A549 (cell line): ENCODE measurements around the gene GPRIN1. TPM values are rescaled to one million over a fixed set of nuclear protein-coding genes. Genes with fewer than 3 reads are reported as not detected.

Source experiments
- ATAC-seq, 2 experiments: fragments of 200-7000 bp in 1 of 2; fragments of >200 bp in 1 of 2; cut with Nextera tagmentation in 1 of 2; cut with Tn5 transposase in 1 of 2; 3 replicates each; pipeline versions ENCODE4 v1.8.0 to v1.9.1; 2018 to 2020; ENCODE audit warnings: mild to moderate bottlenecking in 1 of 2, moderate library complexity in 1 of 2
- CTCF ChIA-PET: fragments of 300-600 bp; sonication (Branson Sonifier 250); formaldehyde crosslinking; extraction: SDS; loops from one replicate; lab custom pipeline; 2021; ENCODE audit warnings: antibody characterized with exemption, inconsistent platforms; lab: Yijun Ruan, JAX
- POLR2A ChIA-PET: fragments of 350-600 bp; formaldehyde crosslinking; extraction: SDS; loops from one replicate; lab custom pipeline; 2021; ENCODE audit warnings: antibody characterized with exemption, inconsistent platforms; lab: Yijun Ruan, JAX
- DNase-seq, 2 experiments: peaks; one replicate each; pipeline versions ENCODE4 v3.0.0 to v3.0.0-alpha.2; 2011 to 2016; ENCODE audit warnings: low read depth in 1 of 2, low spot score in 1 of 2
- FAIRE-seq: peaks from 2 replicates; lab custom pipeline; 2011; peaks lifted over from hg19 to GRCh38; lab: Jason Lieb, UNC
- H3K27ac ChIP-seq, 2 experiments: fragments of >200 bp; sonication (Bioruptor Twin); formaldehyde crosslinking; 3 replicates each; pipeline ENCODE4 v1.5.1; 2016 to 2017
- H3K4me1 ChIP-seq: fragments of >200 bp; sonication (Bioruptor Twin); formaldehyde crosslinking; 3 replicates; pipeline ENCODE4 v1.6.1; 2016
- H3K4me2 ChIP-seq: fragments of >200 bp; sonication (Bioruptor Twin); formaldehyde crosslinking; 3 replicates; pipeline ENCODE4 v1.6.1; 2016
- H3K4me3 ChIP-seq: fragments of >200 bp; sonication (Bioruptor Twin); formaldehyde crosslinking; 3 replicates; pipeline ENCODE4 v1.5.1; 2016
- H3K9me3 ChIP-seq: fragments of >200 bp; sonication (Bioruptor Twin); formaldehyde crosslinking; 3 replicates; pipeline ENCODE4 v1.6.1; 2016
- CEBPB ChIP-seq, 2 experiments: fragments of >200 bp in 1 of 2; sonication (Bioruptor Twin) in 1 of 2; formaldehyde crosslinking in 1 of 2; IDR thresholded peaks; 2 replicates each; pipeline ENCODE4 v1.6.1; 2012 to 2016
- CHD2 ChIP-seq: fragments of 150-350 bp; IDR thresholded peaks from 2 replicates; pipeline ENCODE4 v1.6.1; 2014; ENCODE audit warnings: low read length; ENCODE audit not compliant: partially characterized antibody
- CHD4 ChIP-seq: fragments of 200-600 bp; sonication (generic); IDR thresholded peaks from 2 replicates; pipeline ENCODE4 v1.6.1; 2016; ENCODE audit warnings: antibody characterized with exemption, mild to moderate bottlenecking, borderline replicate concordance
- E2F6 ChIP-seq: IDR thresholded peaks from 2 replicates; pipeline ENCODE4 v1.6.1; 2012; ENCODE audit warnings: low read depth, borderline replicate concordance
- EHMT2 ChIP-seq: fragments of 200-600 bp; sonication (generic); IDR thresholded peaks from 2 replicates; pipeline ENCODE4 v1.6.1; 2016; ENCODE audit warnings: antibody characterized with exemption, low read depth, mild to moderate bottlenecking, moderate library complexity
- FOSL2 ChIP-seq, 2 experiments: fragments of 450-650 bp in 1 of 2; fragments of >200 bp in 1 of 2; sonication (Bioruptor Twin) in 1 of 2; formaldehyde crosslinking; IDR thresholded peaks; 2 replicates each; pipeline versions ENCODE4 v1.5.0 to v1.6.1; 2016 to 2020; ENCODE audit warnings: mild to moderate bottlenecking in 1 of 2, moderate library complexity in 1 of 2
- FOXS1 ChIP-seq: fragments of 250-450 bp; sonication (Bioruptor Pico); IDR thresholded peaks from 2 replicates; pipeline ENCODE4 v1.5.0; 2020; ENCODE audit warnings: mild to moderate bottlenecking, moderate library complexity
- HDAC2 ChIP-seq: fragments of 200-600 bp; sonication (generic); IDR thresholded peaks from 2 replicates; pipeline ENCODE4 v1.6.1; 2016
- HMGXB4 ChIP-seq: fragments of 250-450 bp; sonication (Bioruptor Pico); IDR thresholded peaks from 2 replicates; pipeline ENCODE4 v1.5.0; 2021; ENCODE audit warnings: mild to moderate bottlenecking, moderate library complexity, borderline replicate concordance
- HOXA7 ChIP-seq: fragments of 250-450 bp; sonication (Bioruptor Pico); IDR thresholded peaks from 2 replicates; pipeline ENCODE4 v1.5.0; 2020; ENCODE audit warnings: mild to moderate bottlenecking, moderate library complexity
- HOXB13 ChIP-seq: fragments of 250-450 bp; sonication (Bioruptor Pico); IDR thresholded peaks from 2 replicates; pipeline ENCODE4 v1.5.0; 2020; ENCODE audit warnings: low read depth, mild to moderate bottlenecking, moderate library complexity
- HOXB5 ChIP-seq: fragments of 250-450 bp; sonication (Bioruptor Pico); IDR thresholded peaks from 2 replicates; pipeline ENCODE4 v1.5.0; 2020; ENCODE audit warnings: mild to moderate bottlenecking, moderate library complexity
- JUNB ChIP-seq: fragments of >200 bp; sonication (Bioruptor Twin); formaldehyde crosslinking; IDR thresholded peaks from 2 replicates; pipeline ENCODE4 v1.6.1; 2016
- KDM5A ChIP-seq: fragments of 200-600 bp; sonication (generic); IDR thresholded peaks from 2 replicates; pipeline ENCODE4 v1.6.1; 2016; ENCODE audit warnings: antibody characterized with exemption, mild to moderate bottlenecking
- MAX ChIP-seq: IDR thresholded peaks from 2 replicates; pipeline ENCODE4 v1.6.1; 2012
- MYC ChIP-seq: IDR thresholded peaks from 2 replicates; pipeline ENCODE4 v1.6.1; 2012; ENCODE audit warnings: mild to moderate bottlenecking, inconsistent platforms, low read length, improper control_type of control experiment, borderline replicate concordance
- NFE2L2 ChIP-seq: fragments of 150-350 bp; conservative IDR thresholded peaks from 2 replicates; pipeline ENCODE4 v1.6.1; 2014; ENCODE audit warnings: low read length
- NR3C1 ChIP-seq: fragments of >200 bp; sonication (Bioruptor Twin); formaldehyde crosslinking; IDR thresholded peaks from 3 replicates; pipeline ENCODE4 v1.6.1; 2017
- POLR2AphosphoS2 ChIP-seq: conservative IDR thresholded peaks from 2 replicates; pipeline ENCODE4 v1.6.1; 2012; ENCODE audit warnings: low read length, improper control_type of control experiment, inconsistent platforms
- RARB ChIP-seq: fragments of 250-450 bp; sonication (Bioruptor Pico); IDR thresholded peaks from 2 replicates; pipeline ENCODE4 v1.8.0; 2021; ENCODE audit warnings: mild to moderate bottlenecking, moderate library complexity
- RCOR1 ChIP-seq: fragments of 150-350 bp; IDR thresholded peaks from 2 replicates; pipeline ENCODE4 v1.6.1; 2014; ENCODE audit warnings: antibody characterized with exemption, low read length, low read depth
- RFX5 ChIP-seq: fragments of 450-650 bp; IDR thresholded peaks from 2 replicates; pipeline ENCODE4 v1.7.1; 2014; ENCODE audit warnings: antibody characterized with exemption, mild to moderate bottlenecking, moderate library complexity
- TFCP2L1 ChIP-seq: fragments of 250-450 bp; sonication (Bioruptor Pico); IDR thresholded peaks from 2 replicates; pipeline ENCODE4 v1.5.0; 2021; ENCODE audit warnings: mild to moderate bottlenecking
- TP53 ChIP-seq: fragments of 250-450 bp; sonication (Bioruptor Pico); IDR thresholded peaks from 2 replicates; pipeline ENCODE4 v1.5.0; 2021; ENCODE audit warnings: mild to moderate bottlenecking, moderate library complexity
- USF2 ChIP-seq: fragments of 450-650 bp; IDR thresholded peaks from 2 replicates; pipeline ENCODE4 v1.6.1; 2014; ENCODE audit warnings: antibody characterized with exemption
- ZFP36 ChIP-seq: fragments of 450-650 bp; IDR thresholded peaks from 2 replicates; pipeline ENCODE4 v1.6.1; 2014; ENCODE audit warnings: borderline replicate concordance; ENCODE audit not compliant: partially characterized antibody
- WGBS: methylation state at CpG from one replicate; pipeline ENCODE4 v1.1.6; 2017; ENCODE audit errors: missing lambda C conversion rate; 5-methylcytosine and 5-hydroxymethylcytosine counted together
- polyA plus RNA-seq, 4 experiments: library from polyadenylated mRNA; depleted of rRNA in 3 of 4; stranded (reverse); fragments of >200 nt; fragmentation: RNase III in 1 of 4; extraction: RNeasy Plus Mini Kit Qiagen cat#74134 plus additional on column Dnase treatment in 1 of 4; gene quantifications; 2 replicates in 3 of 4; 3 replicates in 1 of 4; pipeline ENCODE4 v1.2.3, GENCODE V29; 2011 to 2017
- TF ChIP-seq, protein P1 (sequence below): fragments of 250-450 bp; sonication (Bioruptor Pico); IDR thresholded peaks from 2 replicates; pipeline ENCODE4 v1.5.0; 2020; ENCODE audit warnings: low read depth, mild to moderate bottlenecking, moderate library complexity
- TF ChIP-seq, protein P2 (sequence below): fragments of >200 bp; sonication (Bioruptor Twin); formaldehyde crosslinking; IDR thresholded peaks from 2 replicates; pipeline ENCODE4 v1.6.1; 2016

GPRIN1 gene
- polyA plus RNA-seq, 2 of the 4 experiments (the other 2 are of a cell fraction): 3.1 to 6.7 TPM

DNA sequence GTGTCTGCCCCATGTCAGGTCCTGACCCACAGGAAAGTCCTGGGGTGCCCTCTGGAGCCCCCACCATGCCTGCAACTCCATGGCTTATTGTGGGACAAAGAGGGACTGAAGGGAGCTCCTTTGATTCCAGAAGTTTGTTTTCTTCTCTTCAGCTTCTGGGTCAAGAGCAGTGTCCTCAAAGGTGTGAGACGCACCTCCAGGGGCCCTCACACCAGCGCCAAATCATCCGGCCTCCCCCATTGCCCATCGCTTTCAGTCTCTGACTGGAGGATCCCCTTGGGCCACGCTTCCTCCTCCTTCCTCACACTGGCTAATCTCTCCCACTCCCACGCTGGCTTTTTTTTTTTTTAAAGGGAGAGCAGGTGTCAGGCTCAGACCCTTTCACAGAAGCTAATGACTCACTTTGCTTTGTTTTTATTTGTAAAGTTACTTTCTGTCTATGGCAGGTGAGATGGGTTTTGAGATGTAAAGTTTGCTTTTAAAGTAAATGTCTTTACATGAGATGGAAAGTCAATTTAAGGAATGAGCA, 44.1 kb downstream of the GPRIN1 start:
- H3K4me3 ChIP-seq: no peak overlapping the region
- POLR2A ChIA-PET: interaction anchor here (1.4 kb wide), 1 partner anchor 81 kb away, joined by 3 read pairs; the partner anchor contains the start of gene TSPAN17
- no peak for ATAC-seq
- no peak for DNase-seq
- FAIRE-seq: no peak
- CTCF ChIA-PET: interaction anchor here (0.7 to 1.4 kb wide), 6 partner anchors 8 to 149 kb away, joined by 3 to 5 read pairs (median 3); partner anchors contain the start of genes CLTB and FAF2
- H3K9me3 ChIP-seq: no peaks in the 10 kb centered on the region
- no peaks in the 10 kb centered on the region for H3K4me1 ChIP-seq
- no peak overlapping the region for H3K27ac ChIP-seq
- no peak for TF ChIP-seq TP53
- no peak for TF ChIP-seq NFE2L2
- 61% methylated on average over 6 of the region's 6 CpGs for WGBS
- no peak overlapping the region for H3K4me2 ChIP-seq

DNA sequence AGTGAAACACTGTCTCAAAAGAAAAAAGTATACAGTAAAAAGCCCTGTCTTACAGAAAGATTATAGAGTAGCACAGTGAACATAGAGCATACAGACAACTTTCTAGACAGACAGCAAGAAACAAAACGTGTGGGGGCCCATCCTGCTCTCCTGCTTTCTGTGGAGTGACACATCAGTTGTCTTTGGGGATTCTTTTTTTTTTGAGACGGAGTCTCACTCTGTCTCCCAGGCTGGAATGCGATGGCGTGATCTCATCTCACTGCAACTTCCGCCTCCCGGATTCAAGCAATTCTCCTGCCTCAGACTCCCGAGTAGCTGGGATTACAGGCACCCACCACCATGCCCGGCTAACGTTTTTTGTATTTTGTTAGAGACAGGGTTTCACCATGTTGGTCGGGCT, 46.0 kb downstream of the GPRIN1 start:
- no peaks in the 10 kb centered on the region for H3K4me1 ChIP-seq
- no peak overlapping the region for H3K4me3 ChIP-seq
- DNase-seq: no peak
- no peak for FAIRE-seq
- ChIA-PET POLR2A (no interaction called here), CTCF (interaction anchor here (0.8 to 1.9 kb wide), 3 partner anchors 9 to 56 kb away, joined by 3 to 19 read pairs (median 5); no protein-coding TSS in a partner anchor)
- peaks cover under 1% of the 10 kb centered on the region; the same call in 1 of the 3 replicates for H3K9me3 ChIP-seq
- no peak overlapping the region for H3K27ac ChIP-seq
- 78% methylated on average over 10 of the region's 10 CpGs for WGBS
- H3K4me2 ChIP-seq: no peak overlapping the region
- TF ChIP-seq ZFP36 (no peak), HOXB13 (CRISPR knock-in tag) (no peak), CEBPB (IDR thresholded peaks at IDR 0.05) (no peak), CHD2 (no peak), JUNB (no peak), E2F6 (no peak), MAX (no peak), MYC (no peak), HMGXB4 (CRISPR knock-in tag) (no peak)
- TF ChIP-seq, protein P1, sequence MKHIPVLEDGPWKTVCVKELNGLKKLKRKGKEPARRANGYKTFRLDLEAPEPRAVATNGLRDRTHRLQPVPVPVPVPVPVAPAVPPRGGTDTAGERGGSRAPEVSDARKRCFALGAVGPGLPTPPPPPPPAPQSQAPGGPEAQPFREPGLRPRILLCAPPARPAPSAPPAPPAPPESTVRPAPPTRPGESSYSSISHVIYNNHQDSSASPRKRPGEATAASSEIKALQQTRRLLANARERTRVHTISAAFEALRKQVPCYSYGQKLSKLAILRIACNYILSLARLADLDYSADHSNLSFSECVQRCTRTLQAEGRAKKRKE (CRISPR knock-in tag): no peak
- ATAC-seq: no peak

- CTCF ChIA-PET: interaction anchor here (1.1 kb wide), 1 partner anchor 9 kb away, joined by 3 read pairs; no protein-coding TSS in a partner anchor
- no peak for FAIRE-seq
- TF ChIP-seq HOXB5 (CRISPR knock-in tag) (no peak), HOXB13 (CRISPR knock-in tag) (no peak), HOXA7 (no peak), USF2 (no peak), RARB (no peak), HDAC2 (no peak), NFE2L2 (no peak), EHMT2 (no peak), POLR2AphosphoS2 (no peak), FOXS1 (CRISPR knock-in tag) (no peak), TFCP2L1 (CRISPR knock-in tag) (no peak), FOSL2 (IDR thresholded peaks at IDR 0.05) (no peak), FOSL2 (CRISPR knock-in tag; IDR thresholded peaks at IDR 0.05) (no peak), KDM5A (no peak), NR3C1 (no peak), RCOR1 (no peak), CHD4 (no peak), MAX (no peak), CEBPB (IDR thresholded peaks at IDR 0.05) (no peak), RFX5 (no peak)
- TF ChIP-seq, protein P2, sequence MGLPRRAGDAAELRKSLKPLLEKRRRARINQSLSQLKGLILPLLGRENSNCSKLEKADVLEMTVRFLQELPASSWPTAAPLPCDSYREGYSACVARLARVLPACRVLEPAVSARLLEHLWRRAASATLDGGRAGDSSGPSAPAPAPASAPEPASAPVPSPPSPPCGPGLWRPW: no peak
- TF ChIP-seq, all 56 proteins: peak for 0
- Histone ChIP-seq H3K9me3 (peaks cover 5% of the 10 kb centered on the region; the same call in 1 of the 3 replicates), H3K27ac (no peak overlapping the region), H3K4me1 (no peaks in the 10 kb centered on the region), H3K4me2 (no peak overlapping the region), H3K4me3 (no peak overlapping the region)
- POLR2A ChIA-PET: no interaction called here
- DNase-seq: no peak
- 70% methylated on average over 10 of the region's 10 CpGs for WGBS
- no peak for ATAC-seq
These were observed 47.8 kb downstream of the GPRIN1 start for GRCh38 chr5:176562189-176562588.
